Epithelial cell of proximal tubule (primary cell): ENCODE measurements around the gene TECTA. TPM values are rescaled to one million over a fixed set of nuclear protein-coding genes. Genes with fewer than 3 reads are reported as not detected.

Experiments
- DNase-seq: peaks from one replicate; pipeline ENCODE4 v3.0.0-alpha.2; 2011; ENCODE audit warnings: low read depth
- H3K4me3 ChIP-seq: 2 replicates; pipeline ENCODE4 v1.5.1; 2011; ENCODE audit warnings: low read depth, mild to moderate bottlenecking, low read length
- CTCF ChIP-seq: conservative IDR thresholded peaks from 2 replicates; pipeline ENCODE4 v1.5.1; 2012; ENCODE audit warnings: low read depth, mild to moderate bottlenecking, low read length
- total RNA-seq: library from RNA; depleted of rRNA; stranded (reverse); fragments of >200 nt; gene quantifications from 2 replicates; pipeline ENCODE4 v1.2.3, GENCODE V29; 2015

The TECTA gene
- total RNA-seq, 1 donor from 2014 or later: 0.23 TPM

GRCh38 chr11:121149116-121149515 lies 48.1 kb downstream of the TECTA start:
- H3K4me3 ChIP-seq: no peak overlapping the region
- DNase-seq: no peak
- TF ChIP-seq CTCF: no peak

GRCh38 chr11:121151207-121151688 lies 50.2 kb downstream of the TECTA start:
- no peak for DNase-seq
- no peak for TF ChIP-seq CTCF
- H3K4me3 ChIP-seq: no peak overlapping the region

- no peak for TF ChIP-seq CTCF
- no peak overlapping the region for H3K4me3 ChIP-seq
- no peak for DNase-seq
These were observed 51.7 kb downstream of the TECTA start for GRCh38 chr11:121152764-121153163.

- no peak for TF ChIP-seq CTCF
- no peak overlapping the region for H3K4me3 ChIP-seq
- DNase-seq: no peak
These were observed 52.4 kb downstream of the TECTA start for GRCh38 chr11:121153472-121153871.

GRCh38 chr11:121154486-121155314 lies 53.7 kb downstream of the TECTA start:
- DNase-seq: no peak
- no peak overlapping the region for H3K4me3 ChIP-seq
- TF ChIP-seq CTCF: no peak

- no peak for DNase-seq
- no peak for TF ChIP-seq CTCF
- H3K4me3 ChIP-seq: no peak overlapping the region
These were observed 56.7 kb downstream of the TECTA start for GRCh38 chr11:121157756-121158155.

- no peak for DNase-seq
- TF ChIP-seq CTCF: no peak
- H3K4me3 ChIP-seq: no peak overlapping the region
These were observed 58.7 kb downstream of the TECTA start for GRCh38 chr11:121159741-121160140.
